HepG2 (cell line): ENCODE results near the gene HBM. TPM values are rescaled to one million over a fixed set of nuclear protein-coding genes. Genes with fewer than 3 reads are reported as not detected.

Experiments
- ATAC-seq: fragments of 200-7000 bp; cut with Tn5 transposase; 3 replicates; pipeline ENCODE4 v1.9.1; 2020; ENCODE audit warnings: mild to moderate bottlenecking, moderate library complexity
- BruUV-seq: library from RNA; stranded (reverse); fragments of 400-500 nt; replicated peaks from 2 replicates; lab custom pipeline; 2021; lab: Mats Ljungman, UMichigan
- CTCF ChIA-PET: fragments of 300-600 bp; formaldehyde crosslinking; extraction: SDS; loops from one replicate; lab custom pipeline; 2021; ENCODE audit warnings: low total read pairs, inconsistent platforms, low intra/inter-chr PET ratio; lab: Yijun Ruan, JAX
- POLR2A ChIA-PET: fragments of 350-600 bp; sonication (Branson Sonifier 250); formaldehyde crosslinking; loops from one replicate; lab custom pipeline; 2020; ENCODE audit warnings: antibody characterized with exemption, inconsistent platforms; lab: Yijun Ruan, JAX
- DNase-seq: peaks from one replicate; pipeline ENCODE4 v3.0.0-alpha.2; 2015; ENCODE audit warnings: low spot score
- FAIRE-seq: peaks from 3 replicates; lab custom pipeline; 2011; peaks lifted over from hg19 to GRCh38; lab: Jason Lieb, UNC
- H2AFZ ChIP-seq: one replicate; pipeline ENCODE4 v1.6.1; 2011; ENCODE audit warnings: low read length, inconsistent platforms
- H3K27ac ChIP-seq: fragments of 300-600 bp; 3 replicates; pipeline ENCODE4 v1.8.0; 2011; ENCODE audit warnings: mixed run types, mild to moderate bottlenecking, mixed read lengths, low read length, inconsistent platforms; ENCODE audit not compliant: insufficient read depth; ENCODE audit errors: extremely low read length
- H3K27me3 ChIP-seq, 2 experiments: fragments of 200-600 bp in 1 of 2; 2 replicates in 1 of 2; 3 replicates in 1 of 2; pipeline versions ENCODE4 v1.6.0 to v1.8.0; 2011; ENCODE audit warnings: low read length in 2 of 2, mild to moderate bottlenecking in 2 of 2, moderate library complexity in 2 of 2, inconsistent platforms in 1 of 2; ENCODE audit not compliant: insufficient read depth in 2 of 2, control insufficient read depth in 1 of 2
- H3K36me3 ChIP-seq, 2 experiments: fragments of 200-600 bp in 1 of 2; replicated peaks in 1 of 2; 2 replicates in 1 of 2; 3 replicates in 1 of 2; pipeline versions ENCODE4 v1.5.1 to v1.8.0; 2011; ENCODE audit warnings: low read length in 2 of 2, inconsistent platforms in 1 of 2; ENCODE audit not compliant: insufficient read depth in 2 of 2, control insufficient read depth in 1 of 2
- H3K4me1 ChIP-seq: 2 replicates; pipeline ENCODE4 v1.5.1; 2012; ENCODE audit warnings: low read length, inconsistent platforms; ENCODE audit not compliant: insufficient read depth
- H3K4me2 ChIP-seq: 2 replicates; pipeline ENCODE4 v1.6.0; 2011; ENCODE audit warnings: low read depth, low read length, inconsistent platforms
- H3K4me3 ChIP-seq, 3 experiments: fragments of 200-600 bp in 1 of 3; sonication (generic), shearing (Covaris generic) in 1 of 3; replicated peaks in 1 of 3; 2 replicates each; pipeline ENCODE4 v1.5.1; 2011 to 2016; ENCODE audit warnings: low read length in 3 of 3, inconsistent platforms in 2 of 3, low read depth in 2 of 3, mild to moderate bottlenecking in 2 of 3, control low read depth in 1 of 3, mixed read lengths in 1 of 3; ENCODE audit not compliant: insufficient read depth in 1 of 3
- H3K79me2 ChIP-seq: one replicate; pipeline ENCODE4 v1.6.1; 2011; ENCODE audit warnings: low read length, inconsistent platforms; ENCODE audit not compliant: insufficient read depth
- H3K9ac ChIP-seq: 2 replicates; pipeline ENCODE4 v1.6.0; 2011; ENCODE audit warnings: mild to moderate bottlenecking, low read depth, low read length, inconsistent platforms; ENCODE audit not compliant: insufficient read depth
- H3K9me3 ChIP-seq: 2 replicates; pipeline ENCODE4 v1.5.1; 2012; ENCODE audit warnings: mild to moderate bottlenecking, low read length
- H4K20me1 ChIP-seq: 2 replicates; pipeline ENCODE4 v1.6.0; 2011; ENCODE audit warnings: inconsistent platforms, mild to moderate bottlenecking, low read length, moderate library complexity; ENCODE audit not compliant: insufficient read depth
- DR1 ChIP-seq: sonication (generic); formaldehyde crosslinking; IDR thresholded peaks from 2 replicates; pipeline ENCODE4 v1.8.0; 2021; ENCODE audit warnings: mild to moderate bottlenecking, missing genetic modification reagents, inconsistent platforms
- FOXA3 ChIP-seq: IDR thresholded peaks from 2 replicates; pipeline ENCODE4 v1.6.1; 2016; ENCODE audit warnings: missing genetic modification reagents, missing compliant biosample characterization
- MLLT10 ChIP-seq: sonication (generic); formaldehyde crosslinking; IDR thresholded peaks from 2 replicates; pipeline ENCODE4 v1.4.0; 2020; ENCODE audit warnings: missing genetic modification reagents
- MXD4 ChIP-seq: IDR thresholded peaks from 2 replicates; pipeline ENCODE4 v1.6.1; 2016; ENCODE audit warnings: mild to moderate bottlenecking, missing biosample characterization, missing genetic modification reagents
- PPARG ChIP-seq: conservative IDR thresholded peaks from 2 replicates; pipeline ENCODE4 v1.6.1; 2016; ENCODE audit warnings: missing biosample characterization, missing genetic modification reagents
- SAP130 ChIP-seq: IDR thresholded peaks from 2 replicates; pipeline ENCODE4 v1.6.1; 2016; ENCODE audit warnings: low read depth
- SNAI1 ChIP-seq: sonication (generic); formaldehyde crosslinking; IDR thresholded peaks from 2 replicates; pipeline ENCODE4 v1.5.0; 2020; ENCODE audit warnings: mild to moderate bottlenecking, missing genetic modification reagents, borderline replicate concordance
- SNAPC5 ChIP-seq: sonication (generic); formaldehyde crosslinking; IDR thresholded peaks from 2 replicates; pipeline ENCODE4 v1.8.1; 2023; ENCODE audit warnings: mild to moderate bottlenecking, missing genetic modification reagents, borderline replicate concordance
- TMF1 ChIP-seq: sonication (generic); formaldehyde crosslinking; IDR thresholded peaks from 2 replicates; pipeline ENCODE4 v1.8.1; 2022; ENCODE audit warnings: low read depth, missing genetic modification reagents
- ZFP36 ChIP-seq: fragments of 150-350 bp; IDR thresholded peaks from 2 replicates; pipeline ENCODE4 v1.6.1; 2018; ENCODE audit warnings: borderline replicate concordance, low read length, low read depth; ENCODE audit not compliant: partially characterized antibody
- ZFP41 ChIP-seq: sonication (generic); formaldehyde crosslinking; IDR thresholded peaks from 2 replicates; pipeline ENCODE4 v1.4.0; 2020; ENCODE audit warnings: mild to moderate bottlenecking, missing genetic modification reagents, borderline replicate concordance
- ZNF121 ChIP-seq: sonication (generic); formaldehyde crosslinking; IDR thresholded peaks from 2 replicates; pipeline ENCODE4 v1.5.0; 2020; ENCODE audit warnings: mild to moderate bottlenecking, missing genetic modification reagents
- ZNF563 ChIP-seq: sonication (generic); formaldehyde crosslinking; IDR thresholded peaks from 2 replicates; pipeline ENCODE4 v1.8.0; 2022; ENCODE audit warnings: mild to moderate bottlenecking, moderate library complexity, missing genetic modification reagents
- ZNF883 ChIP-seq: sonication (generic); formaldehyde crosslinking; IDR thresholded peaks from 2 replicates; pipeline ENCODE4 v1.5.1; 2020; ENCODE audit warnings: mild to moderate bottlenecking, missing genetic modification reagents; ENCODE audit errors: not compliant biosample characterization
- WGBS: methylation state at CpG from one replicate; pipeline ENCODE4 v1.1.6; 2017; ENCODE audit warnings: low lambda C conversion rate; 5-methylcytosine and 5-hydroxymethylcytosine counted together
- in situ Hi-C: cut with HindIII; loops from 2 replicates; pipeline ENCODE4 v1.10.0; 2017; ENCODE audit warnings: low pct_unique_long_range_greater_than_20kb; ENCODE audit not compliant: extremely low pct_ligation_motif_present
- intact Hi-C: fragments of 100-400 bp; cut with micrococcal nuclease; formaldehyde crosslinking; loops from one replicate; pipeline ENCODE4 v1.10.0; 2022; ENCODE audit not compliant: unreplicated experiment
- polyA plus RNA-seq, 8 experiments: library from polyadenylated mRNA; depleted of rRNA in 3 of 8; stranded (reverse) in 7 of 8; unstranded in 1 of 8; fragments of >200 nt; fragmentation: Illumina TruSeq in 4 of 8; extraction: Trizol in 4 of 8; gene quantifications; 2 replicates each; pipeline versions ENCODE4 v1.2.1 to v1.2.3, GENCODE V29; 2011 to 2016; ENCODE audit warnings: low read depth in 4 of 8, missing spikeins in 1 of 8, mixed read lengths in 1 of 8; ENCODE audit not compliant: insufficient read depth in 1 of 8
- total RNA-seq, 5 experiments: library from RNA; depleted of rRNA; stranded (reverse); fragments of >200 nt; fragmentation: Illumina TruSeq; extraction: Trizol; gene quantifications; 2 replicates each; pipeline ENCODE4 v1.2.3, GENCODE V29; 2016; ENCODE audit warnings: low read depth in 1 of 5

The HBM gene
- total and polyA plus RNA-seq, 2 of the 13 experiments (the other 11 are each of a cell fraction or from before 2014, with no cell fraction given), result not detected

GRCh38 chr16:116015-116414, 49.8 kb upstream of the HBM start:
- in situ Hi-C loops, result no loop called here
- no peak overlapping the region for H3K4me3 ChIP-seq
- FAIRE-seq, result no peak
- CTCF ChIA-PET, result interaction anchor here (0.8 kb wide), 1 partner anchor 9 kb away, joined by 4 read pairs; no protein-coding TSS in a partner anchor
- no peaks in the 10 kb centered on the region for H3K79me2 ChIP-seq
- POLR2A ChIA-PET, result no interaction called here
- H3K36me3 ChIP-seq, result peaks cover 4 to 32% of the 10 kb centered on the region in 2 experiments
- H3K4me1 ChIP-seq, result peaks cover 11% of the 10 kb centered on the region
- no peaks in the 10 kb centered on the region for H3K9me3 ChIP-seq
- no peak for DNase-seq
- ATAC-seq, result no peak
- no peak overlapping the region for H3K27ac ChIP-seq
- H3K27me3 ChIP-seq, result no peaks in the 10 kb centered on the region
- H2AFZ ChIP-seq, result no peak overlapping the region
- H3K9ac ChIP-seq, result no peak overlapping the region
- no peak overlapping the region for H3K4me2 ChIP-seq
- 0 out of 2 replicates have a peak, but pooled peaks cover 4% of the 10 kb centered on the region for H4K20me1 ChIP-seq
- TF ChIP-seq TMF1 (CRISPR knock-in tag), result no peak
- no peak for TF ChIP-seq ZFP41 (CRISPR knock-in tag)
- TF ChIP-seq SNAPC5 (CRISPR knock-in tag), result no peak
- TF ChIP-seq ZNF121 (CRISPR knock-in tag), result no peak
- no peak for TF ChIP-seq ZFP36
- TF ChIP-seq SNAI1 (CRISPR knock-in tag), result no peak
- no peak for TF ChIP-seq SAP130 (CRISPR knock-in tag)
- TF ChIP-seq MLLT10 (CRISPR knock-in tag), result no peak
- no peak for TF ChIP-seq ZNF563 (CRISPR knock-in tag)
- TF ChIP-seq MXD4 (CRISPR knock-in tag), result no peak
- TF ChIP-seq DR1 (CRISPR knock-in tag), result no peak
- TF ChIP-seq FOXA3 (CRISPR knock-in tag), result no peak
- TF ChIP-seq ZNF883 (CRISPR knock-in tag), result no peak
- TF ChIP-seq PPARG (CRISPR knock-in tag), result no peak
- no TSS peak for BruUV-seq
- intact Hi-C loops, result loop anchor here (5.0 kb wide), 1 partner anchor 246 kb away; no protein-coding TSS in a partner anchor
- 91% methylated on average over 7 of the region's 7 CpGs for WGBS
